ENCODE results near the gene TAOK3. TPM values are rescaled to one million over a fixed set of nuclear protein-coding genes. Genes with fewer than 3 reads are reported as not detected.
"Not testable (repeated sequence)": the region's sequence is repeated elsewhere in the genome, so short reads cannot be mapped to it uniquely, and the experiment has no call there.

The TAOK3 gene
- polyA plus RNA-seq, 4 donors, result 24.1 to 38.1 (median 35.6) TPM

- H3K4me3 ChIP-seq (ENCODE audit: low read depth in 1 of 3, low read length in 3 of 3), result no peak overlapping the region
- H3K27me3 ChIP-seq (ENCODE audit: control insufficient read depth in 3 of 3, insufficient read depth in 3 of 3, low read length in 3 of 3), result no peaks in the 10 kb centered on the region
- no peak for DNase-seq
- no peak overlapping the region for H3K27ac ChIP-seq (ENCODE audit: low read depth in 1 of 3, low read length in 2 of 3)
- H3K4me1 ChIP-seq (ENCODE audit: control insufficient read depth in 3 of 3, insufficient read depth in 2 of 3, low read depth in 1 of 3, low read length in 2 of 3), result peaks cover 4 to 5% (median 5%) of the 10 kb centered on the region in 3 donors
- 45 to 77% (median 52%) methylated on average over 2 of the region's 2 CpGs for WGBS, 3 donors
- H3K36me3 ChIP-seq (ENCODE audit: control insufficient read depth in 3 of 3, insufficient read depth in 2 of 3, low read depth in 1 of 3, low read length in 3 of 3), result no peaks in the 10 kb centered on the region
- H3K9me3 ChIP-seq (ENCODE audit: control insufficient read depth in 2 of 2, insufficient read depth in 1 of 2, low read depth in 1 of 2, low read length in 1 of 2), result no peaks in the 10 kb centered on the region
- no peak for FAIRE-seq
These were observed 61.0 kb downstream of the TAOK3 start for GRCh38 chr12:118311666-118312065.

GRCh38 chr12:118310320-118310719 is 62.4 kb downstream of the TAOK3 start:
- H3K27ac ChIP-seq (ENCODE audit: low read depth in 1 of 3, low read length in 2 of 3), result no peak overlapping the region
- H3K4me1 ChIP-seq (ENCODE audit: control insufficient read depth in 3 of 3, insufficient read depth in 2 of 3, low read depth in 1 of 3, low read length in 2 of 3), result peaks cover 4 to 5% (median 5%) of the 10 kb centered on the region in 3 donors
- H3K4me3 ChIP-seq (ENCODE audit: low read depth in 1 of 3, low read length in 3 of 3), result no peak overlapping the region
- H3K36me3 ChIP-seq (ENCODE audit: control insufficient read depth in 3 of 3, insufficient read depth in 2 of 3, low read depth in 1 of 3, low read length in 3 of 3), result no peaks in the 10 kb centered on the region
- no peaks in the 10 kb centered on the region for H3K27me3 ChIP-seq (ENCODE audit: control insufficient read depth in 3 of 3, insufficient read depth in 3 of 3, low read length in 3 of 3)
- H3K9me3 ChIP-seq (ENCODE audit: control insufficient read depth in 2 of 2, insufficient read depth in 1 of 2, low read depth in 1 of 2, low read length in 1 of 2), result no peaks in the 10 kb centered on the region
- no peak for DNase-seq
- no peak for FAIRE-seq

- H3K27me3 ChIP-seq (ENCODE audit: control insufficient read depth in 3 of 3, insufficient read depth in 3 of 3, low read length in 3 of 3); H3K36me3 ChIP-seq (ENCODE audit: control insufficient read depth in 3 of 3, insufficient read depth in 2 of 3, low read depth in 1 of 3, low read length in 3 of 3); H3K27ac ChIP-seq (ENCODE audit: low read depth in 1 of 3, low read length in 2 of 3); H3K4me3 ChIP-seq (ENCODE audit: low read depth in 1 of 3, low read length in 3 of 3); H3K4me1 ChIP-seq (ENCODE audit: control insufficient read depth in 3 of 3, insufficient read depth in 2 of 3, low read depth in 1 of 3, low read length in 2 of 3); H3K9me3 ChIP-seq (ENCODE audit: control insufficient read depth in 2 of 2, insufficient read depth in 1 of 2, low read depth in 1 of 2, low read length in 1 of 2); FAIRE-seq: not testable (repeated sequence)
- whole genome bisulfite sequencing, 3 donors, result 25 to 48% (median 32%) methylated on average over 4 of the region's 4 CpGs
- DNase-seq, result peak in 1 of 2 donors; percentile 24
These were observed 64.7 kb downstream of the TAOK3 start for GRCh38 chr12:118308006-118308405.

GRCh38 chr12:118307069-118307954 is 65.4 kb downstream of the TAOK3 start:
- 52 to 75% (median 65%) methylated on average over 8 of the region's 8 CpGs for WGBS, 3 donors
- peak overlapping the region in 2 of 3 donors; percentile 16 to 73 for H3K27ac ChIP-seq (ENCODE audit: low read depth in 1 of 3, low read length in 2 of 3)
- no peak overlapping the region for H3K4me3 ChIP-seq (ENCODE audit: low read depth in 1 of 3, low read length in 3 of 3)
- peaks cover 4 to 5% (median 5%) of the 10 kb centered on the region in 3 donors for H3K4me1 ChIP-seq (ENCODE audit: control insufficient read depth in 3 of 3, insufficient read depth in 2 of 3, low read depth in 1 of 3, low read length in 2 of 3)
- no peaks in the 10 kb centered on the region for H3K27me3 ChIP-seq (ENCODE audit: control insufficient read depth in 3 of 3, insufficient read depth in 3 of 3, low read length in 3 of 3)
- FAIRE-seq, result no peak
- H3K9me3 ChIP-seq (ENCODE audit: control insufficient read depth in 2 of 2, insufficient read depth in 1 of 2, low read depth in 1 of 2, low read length in 1 of 2), result no peaks in the 10 kb centered on the region
- H3K36me3 ChIP-seq (ENCODE audit: control insufficient read depth in 3 of 3, insufficient read depth in 2 of 3, low read depth in 1 of 3, low read length in 3 of 3), result no peaks in the 10 kb centered on the region
- DNase-seq, result peak in 1 of 2 donors; percentile 35

GRCh38 chr12:118304093-118304492 is 68.6 kb downstream of the TAOK3 start:
- H3K36me3 ChIP-seq (ENCODE audit: control insufficient read depth in 3 of 3, insufficient read depth in 2 of 3, low read depth in 1 of 3, low read length in 3 of 3), result no peaks in the 10 kb centered on the region
- no peak overlapping the region for H3K4me3 ChIP-seq (ENCODE audit: low read depth in 1 of 3, low read length in 3 of 3)
- H3K27me3 ChIP-seq (ENCODE audit: control insufficient read depth in 3 of 3, insufficient read depth in 3 of 3, low read length in 3 of 3), result no peaks in the 10 kb centered on the region
- FAIRE-seq (no peak), DNase-seq (no peak)
- peaks cover 4 to 5% (median 5%) of the 10 kb centered on the region in 3 donors for H3K4me1 ChIP-seq (ENCODE audit: control insufficient read depth in 3 of 3, insufficient read depth in 2 of 3, low read depth in 1 of 3, low read length in 2 of 3)
- no peaks in the 10 kb centered on the region for H3K9me3 ChIP-seq (ENCODE audit: control insufficient read depth in 2 of 2, insufficient read depth in 1 of 2, low read depth in 1 of 2, low read length in 1 of 2)
- no peak overlapping the region for H3K27ac ChIP-seq (ENCODE audit: low read depth in 1 of 3, low read length in 2 of 3)
- WGBS, 3 donors, result 49 to 64% (median 50%) methylated on average over 4 of the region's 4 CpGs

GRCh38 chr12:118302053-118302452 is 70.7 kb downstream of the TAOK3 start:
- Histone ChIP-seq H3K4me1 (ENCODE audit: control insufficient read depth in 3 of 3, insufficient read depth in 2 of 3, low read depth in 1 of 3, low read length in 2 of 3) (peaks cover 0 to under 1% (median 0%) of the 10 kb centered on the region in 3 donors), H3K36me3 (ENCODE audit: control insufficient read depth in 3 of 3, insufficient read depth in 2 of 3, low read depth in 1 of 3, low read length in 3 of 3) (no peaks in the 10 kb centered on the region), H3K27ac (ENCODE audit: low read depth in 1 of 3, low read length in 2 of 3) (peak overlapping the region in 1 of 3 donors; percentile 8), H3K27me3 (ENCODE audit: control insufficient read depth in 3 of 3, insufficient read depth in 3 of 3, low read length in 3 of 3) (no peaks in the 10 kb centered on the region), H3K4me3 (ENCODE audit: low read depth in 1 of 3, low read length in 3 of 3) (no peak overlapping the region), H3K9me3 (ENCODE audit: control insufficient read depth in 2 of 2, insufficient read depth in 1 of 2, low read depth in 1 of 2, low read length in 1 of 2) (no peaks in the 10 kb centered on the region)
- FAIRE-seq (no peak), DNase-seq (no peak)

- 42 to 62% (median 47%) methylated on average over 5 of the region's 5 CpGs for whole genome bisulfite sequencing, 3 donors
- H3K9me3 ChIP-seq (ENCODE audit: control insufficient read depth in 2 of 2, insufficient read depth in 1 of 2, low read depth in 1 of 2, low read length in 1 of 2), result no peaks in the 10 kb centered on the region
- no peak for FAIRE-seq
These were observed 72.8 kb downstream of the TAOK3 start for GRCh38 chr12:118299791-118300460.

GRCh38 chr12:118297284-118297683 is 75.4 kb downstream of the TAOK3 start:
- H3K27me3 ChIP-seq (ENCODE audit: control insufficient read depth in 3 of 3, insufficient read depth in 3 of 3, low read length in 3 of 3), result no peaks in the 10 kb centered on the region
- peaks cover 0 to 2% (median 0%) of the 10 kb centered on the region in 3 donors for H3K36me3 ChIP-seq (ENCODE audit: control insufficient read depth in 3 of 3, insufficient read depth in 2 of 3, low read depth in 1 of 3, low read length in 3 of 3)
- H3K4me1 ChIP-seq (ENCODE audit: control insufficient read depth in 3 of 3, insufficient read depth in 2 of 3, low read depth in 1 of 3, low read length in 2 of 3), result no peaks in the 10 kb centered on the region
- FAIRE-seq (no peak), DNase-seq (no peak)
- no peaks in the 10 kb centered on the region for H3K9me3 ChIP-seq (ENCODE audit: control insufficient read depth in 2 of 2, insufficient read depth in 1 of 2, low read depth in 1 of 2, low read length in 1 of 2)
- no peak overlapping the region for H3K4me3 ChIP-seq (ENCODE audit: low read depth in 1 of 3, low read length in 3 of 3)
- no peak overlapping the region for H3K27ac ChIP-seq (ENCODE audit: low read depth in 1 of 3, low read length in 2 of 3)
- WGBS, 3 donors, result 90 to 92% (median 91%) methylated on average over 2 of the region's 2 CpGs

More at GRCh38 chr12:118299791-118300460, 72.8 kb downstream of the TAOK3 start:
- H3K27ac ChIP-seq (ENCODE audit: low read depth in 1 of 3, low read length in 2 of 3), result no peak overlapping the region
- no peaks in the 10 kb centered on the region for H3K27me3 ChIP-seq (ENCODE audit: control insufficient read depth in 3 of 3, insufficient read depth in 3 of 3, low read length in 3 of 3)
- no peak for DNase-seq
- no peaks in the 10 kb centered on the region for H3K36me3 ChIP-seq (ENCODE audit: control insufficient read depth in 3 of 3, insufficient read depth in 2 of 3, low read depth in 1 of 3, low read length in 3 of 3)
- no peak overlapping the region for H3K4me3 ChIP-seq (ENCODE audit: low read depth in 1 of 3, low read length in 3 of 3)
- H3K4me1 ChIP-seq (ENCODE audit: control insufficient read depth in 3 of 3, insufficient read depth in 2 of 3, low read depth in 1 of 3, low read length in 2 of 3), result no peaks in the 10 kb centered on the region
